ENCODE data around the gene PTPRA. TPM values are rescaled to one million over a fixed set of nuclear protein-coding genes. Genes with fewer than 3 reads are reported as not detected.

PTPRA gene
- total and polyA plus RNA-seq, 5 donors from 2014 or later = 26.2 to 103 (median 35.1) TPM

- Histone ChIP-seq H3K9me3 (ENCODE audit: control insufficient read depth in 2 of 2, low read length in 2 of 2) (no peaks in the 10 kb centered on the region), H3K36me3 (ENCODE audit: control insufficient read depth, insufficient read depth, low read length) (no peaks in the 10 kb centered on the region), H3K4me3 (ENCODE audit: low read depth, low read length) (no peak overlapping the region), H3K27ac (ENCODE audit: insufficient read depth, low read length, poor library complexity, severe bottlenecking) (no peak overlapping the region), H3K4me1 (ENCODE audit: control insufficient read depth, insufficient read depth, low read length, poor library complexity, severe bottlenecking) (no peaks in the 10 kb centered on the region), H3K27me3 (ENCODE audit: control insufficient read depth, insufficient read depth, low read length) (no peaks in the 10 kb centered on the region)
- Mint-ChIP-seq H3K4me1 (peaks cover 19 to 40% (median 19%) of the 10 kb centered on the region in 4 donors), H3K36me3 (peaks cover 32% of the 10 kb centered on the region), H3K27ac (no peak overlapping the region), H3K4me3 (no peak overlapping the region), H3K27me3 (no peaks in the 10 kb centered on the region), H3K9me3 (no peaks in the 10 kb centered on the region)
- no peak for DNase-seq
- ATAC-seq (ENCODE audit: low read depth in 2 of 2) = no peak
Observed at GRCh38 chr20:2937902-2938301, 64.6 kb downstream of the PTPRA start.

- Histone ChIP-seq H3K27me3 (ENCODE audit: control insufficient read depth, insufficient read depth, low read length) (no peaks in the 10 kb centered on the region), H3K9me3 (ENCODE audit: control insufficient read depth in 2 of 2, low read length in 2 of 2) (no peaks in the 10 kb centered on the region), H3K27ac (ENCODE audit: insufficient read depth, low read length, poor library complexity, severe bottlenecking) (no peak overlapping the region), H3K36me3 (ENCODE audit: control insufficient read depth, insufficient read depth, low read length) (peaks cover 5% of the 10 kb centered on the region), H3K4me1 (ENCODE audit: control insufficient read depth, insufficient read depth, low read length, poor library complexity, severe bottlenecking) (no peaks in the 10 kb centered on the region), H3K4me3 (ENCODE audit: low read depth, low read length) (no peak overlapping the region)
- Mint-ChIP-seq H3K27me3 (no peaks in the 10 kb centered on the region), H3K36me3 (peaks cover 31% of the 10 kb centered on the region), H3K4me3 (no peak overlapping the region), H3K4me1 (peaks cover 27 to 54% (median 28%) of the 10 kb centered on the region in 4 donors), H3K9me3 (no peaks in the 10 kb centered on the region), H3K27ac (no peak overlapping the region)
- no peak for ATAC-seq (ENCODE audit: low read depth in 2 of 2)
- no peak for DNase-seq
Observed at GRCh38 chr20:2942439-2942838, 69.2 kb downstream of the PTPRA start.

GRCh38 chr20:2946988-2947961, 74.0 kb downstream of the PTPRA start:
- DNase-seq = peak in 1 of 3 donors; percentile 11
- peaks cover 24% of the 10 kb centered on the region for H3K36me3 Mint-ChIP-seq
- Histone ChIP-seq H3K36me3 (ENCODE audit: control insufficient read depth, insufficient read depth, low read length) (peaks cover 26% of the 10 kb centered on the region), H3K4me3 (ENCODE audit: low read depth, low read length) (no peak overlapping the region), H3K9me3 (ENCODE audit: control insufficient read depth in 2 of 2, low read length in 2 of 2) (no peaks in the 10 kb centered on the region), H3K27me3 (ENCODE audit: control insufficient read depth, insufficient read depth, low read length) (no peaks in the 10 kb centered on the region), H3K4me1 (ENCODE audit: control insufficient read depth, insufficient read depth, low read length, poor library complexity, severe bottlenecking) (no peaks in the 10 kb centered on the region), H3K27ac (ENCODE audit: insufficient read depth, low read length, poor library complexity, severe bottlenecking) (peak overlapping the region; percentile 33)
- H3K9me3 Mint-ChIP-seq = peaks cover 0 to 2% (median 0%) of the 10 kb centered on the region in 7 donors
- no peaks in the 10 kb centered on the region for H3K27me3 Mint-ChIP-seq
- no peak overlapping the region for H3K4me3 Mint-ChIP-seq
- H3K4me1 Mint-ChIP-seq = peaks cover 13 to 25% (median 21%) of the 10 kb centered on the region in 4 donors
- no peak for ATAC-seq (ENCODE audit: low read depth in 2 of 2)
- H3K27ac Mint-ChIP-seq = peak overlapping the region in 2 of 3 donors; percentile 56 to 62

GRCh38 chr20:2948968-2949367, 75.7 kb downstream of the PTPRA start:
- H3K36me3 ChIP-seq (ENCODE audit: control insufficient read depth, insufficient read depth, low read length) = peaks cover 26% of the 10 kb centered on the region
- no peak for ATAC-seq (ENCODE audit: low read depth in 2 of 2)
- peak overlapping the region in 1 of 3 donors; percentile 12 for H3K27ac Mint-ChIP-seq
- H3K27me3 Mint-ChIP-seq = no peaks in the 10 kb centered on the region
- no peak overlapping the region for H3K4me3 Mint-ChIP-seq
- no peaks in the 10 kb centered on the region for H3K9me3 ChIP-seq (ENCODE audit: control insufficient read depth in 2 of 2, low read length in 2 of 2)
- H3K27me3 ChIP-seq (ENCODE audit: control insufficient read depth, insufficient read depth, low read length) = no peaks in the 10 kb centered on the region
- H3K4me3 ChIP-seq (ENCODE audit: low read depth, low read length) = no peak overlapping the region
- DNase-seq = no peak
- no peaks in the 10 kb centered on the region for H3K4me1 ChIP-seq (ENCODE audit: control insufficient read depth, insufficient read depth, low read length, poor library complexity, severe bottlenecking)
- peaks cover 18 to 25% (median 21%) of the 10 kb centered on the region in 4 donors for H3K4me1 Mint-ChIP-seq
- H3K36me3 Mint-ChIP-seq = peaks cover 29% of the 10 kb centered on the region
- H3K27ac ChIP-seq (ENCODE audit: insufficient read depth, low read length, poor library complexity, severe bottlenecking) = no peak overlapping the region
- H3K9me3 Mint-ChIP-seq = peaks cover 0 to 2% (median 0%) of the 10 kb centered on the region in 7 donors

- peaks cover 0 to 2% (median 0%) of the 10 kb centered on the region in 7 donors for H3K9me3 Mint-ChIP-seq
- Histone ChIP-seq H3K27ac (ENCODE audit: insufficient read depth, low read length, poor library complexity, severe bottlenecking) (no peak overlapping the region), H3K9me3 (ENCODE audit: control insufficient read depth in 2 of 2, low read length in 2 of 2) (no peaks in the 10 kb centered on the region), H3K4me3 (ENCODE audit: low read depth, low read length) (no peak overlapping the region), H3K4me1 (ENCODE audit: control insufficient read depth, insufficient read depth, low read length, poor library complexity, severe bottlenecking) (no peaks in the 10 kb centered on the region), H3K27me3 (ENCODE audit: control insufficient read depth, insufficient read depth, low read length) (no peaks in the 10 kb centered on the region), H3K36me3 (ENCODE audit: control insufficient read depth, insufficient read depth, low read length) (peaks cover 19% of the 10 kb centered on the region)
- ATAC-seq (ENCODE audit: low read depth in 2 of 2) = no peak
- H3K36me3 Mint-ChIP-seq = peaks cover 37% of the 10 kb centered on the region
- no peak for DNase-seq
- H3K4me3 Mint-ChIP-seq = no peak overlapping the region
- peaks cover 9 to 24% (median 12%) of the 10 kb centered on the region in 4 donors for H3K4me1 Mint-ChIP-seq
- no peaks in the 10 kb centered on the region for H3K27me3 Mint-ChIP-seq
- no peak overlapping the region for H3K27ac Mint-ChIP-seq
Observed at GRCh38 chr20:2952766-2953165, 79.5 kb downstream of the PTPRA start.

- no peaks in the 10 kb centered on the region for H3K4me1 ChIP-seq (ENCODE audit: control insufficient read depth, insufficient read depth, low read length, poor library complexity, severe bottlenecking)
- no peaks in the 10 kb centered on the region for H3K27me3 ChIP-seq (ENCODE audit: control insufficient read depth, insufficient read depth, low read length)
- Mint-ChIP-seq H3K36me3 (peaks cover 44% of the 10 kb centered on the region), H3K27me3 (no peaks in the 10 kb centered on the region), H3K4me1 (peaks cover 12 to 28% (median 16%) of the 10 kb centered on the region in 4 donors), H3K4me3 (no peak overlapping the region), H3K27ac (no peak overlapping the region), H3K9me3 (peaks cover 0 to 2% (median 0%) of the 10 kb centered on the region in 7 donors)
- no peak overlapping the region for H3K4me3 ChIP-seq (ENCODE audit: low read depth, low read length)
- H3K36me3 ChIP-seq (ENCODE audit: control insufficient read depth, insufficient read depth, low read length) = peaks cover 21% of the 10 kb centered on the region
- DNase-seq (no peak), ATAC-seq (ENCODE audit: low read depth in 2 of 2) (no peak)
- no peak overlapping the region for H3K27ac ChIP-seq (ENCODE audit: insufficient read depth, low read length, poor library complexity, severe bottlenecking)
- H3K9me3 ChIP-seq (ENCODE audit: control insufficient read depth in 2 of 2, low read length in 2 of 2) = no peaks in the 10 kb centered on the region
Observed at GRCh38 chr20:2955257-2955970, 82.1 kb downstream of the PTPRA start.

GRCh38 chr20:2956480-2956879, 83.2 kb downstream of the PTPRA start:
- H3K4me1 Mint-ChIP-seq = peaks cover 12 to 28% (median 16%) of the 10 kb centered on the region in 4 donors
- H3K27ac ChIP-seq (ENCODE audit: insufficient read depth, low read length, poor library complexity, severe bottlenecking) = no peak overlapping the region
- no peaks in the 10 kb centered on the region for H3K9me3 ChIP-seq (ENCODE audit: control insufficient read depth in 2 of 2, low read length in 2 of 2)
- peaks cover 44% of the 10 kb centered on the region for H3K36me3 Mint-ChIP-seq
- no peaks in the 10 kb centered on the region for H3K27me3 ChIP-seq (ENCODE audit: control insufficient read depth, insufficient read depth, low read length)
- no peak overlapping the region for H3K27ac Mint-ChIP-seq
- peaks cover 0 to 2% (median 0%) of the 10 kb centered on the region in 7 donors for H3K9me3 Mint-ChIP-seq
- no peak overlapping the region for H3K4me3 Mint-ChIP-seq
- no peak overlapping the region for H3K4me3 ChIP-seq (ENCODE audit: low read depth, low read length)
- ATAC-seq (ENCODE audit: low read depth in 2 of 2) (no peak), DNase-seq (no peak)
- no peaks in the 10 kb centered on the region for H3K4me1 ChIP-seq (ENCODE audit: control insufficient read depth, insufficient read depth, low read length, poor library complexity, severe bottlenecking)
- peaks cover 15% of the 10 kb centered on the region for H3K36me3 ChIP-seq (ENCODE audit: control insufficient read depth, insufficient read depth, low read length)
- H3K27me3 Mint-ChIP-seq = no peaks in the 10 kb centered on the region

Measured in CD4-positive, CD25-positive, alpha-beta regulatory T cell (primary cell).